DMS53 treated with DMSO at 0.1 percent for 48 hours (cell line): ENCODE data around the gene CHRNB4.
A peak's percentile ranks its signal among the peaks of the same experiment; 100 is the strongest.

Experiments
- DNase-seq: peaks from one replicate; lab custom pipeline; 2025; ENCODE audit not compliant: unreplicated experiment; lab: John Stamatoyannopoulos, UW

Gene CHRNB4

DNA sequence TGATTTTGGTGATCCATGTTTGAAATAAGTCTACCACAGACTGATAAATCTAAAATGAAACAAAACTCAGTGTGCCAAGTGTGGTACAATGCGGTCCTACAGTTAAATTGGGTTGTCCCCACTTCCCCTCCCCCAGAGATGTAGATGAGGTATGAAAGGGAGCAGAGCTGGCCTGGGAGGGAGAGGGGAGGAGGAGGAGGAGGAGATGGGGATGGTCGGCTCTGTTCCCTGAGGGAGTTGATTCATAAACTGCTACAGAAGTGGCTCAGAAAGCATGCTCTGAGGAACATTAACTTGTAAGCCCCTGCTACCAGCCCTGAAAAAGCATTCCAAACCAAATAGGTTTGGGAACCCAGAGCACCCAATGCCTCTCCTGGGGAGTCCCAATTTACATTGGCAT is 28.0 kb upstream of the CHRNB4 start:
- DNase-seq = no peak

DNA sequence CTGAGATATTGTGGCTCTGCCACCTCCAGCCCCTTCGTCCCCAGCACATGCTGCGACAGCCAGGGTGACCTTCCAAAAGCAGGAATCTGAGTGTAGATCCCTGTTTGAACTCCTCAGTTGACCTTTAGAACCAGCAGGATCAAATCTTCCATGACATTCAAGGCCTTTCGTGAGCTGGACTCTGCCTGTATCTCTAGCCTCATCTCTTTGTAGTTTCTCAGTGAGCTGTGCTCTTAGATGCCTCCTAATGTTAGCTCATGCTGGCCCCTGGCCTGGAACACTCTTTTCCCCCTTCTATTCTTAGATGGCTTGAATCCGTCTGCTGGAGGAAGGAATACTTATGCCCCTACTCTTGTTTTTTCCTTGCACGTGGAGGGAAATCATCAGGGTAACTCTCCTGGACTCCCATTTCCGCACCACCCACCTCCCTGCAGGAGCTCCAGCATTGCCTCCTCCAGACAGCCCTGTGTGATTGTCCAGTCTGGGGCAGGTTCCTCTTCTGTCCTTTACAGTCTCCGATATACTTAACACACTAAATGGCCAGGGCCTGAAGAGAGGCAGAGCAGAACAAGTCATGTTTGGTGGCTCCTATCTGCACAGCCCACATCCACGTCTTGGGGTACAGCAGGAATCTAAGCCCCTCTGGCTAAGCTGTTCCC is 26.7 kb upstream of the CHRNB4 start:
- no peak for DNase-seq

DNA sequence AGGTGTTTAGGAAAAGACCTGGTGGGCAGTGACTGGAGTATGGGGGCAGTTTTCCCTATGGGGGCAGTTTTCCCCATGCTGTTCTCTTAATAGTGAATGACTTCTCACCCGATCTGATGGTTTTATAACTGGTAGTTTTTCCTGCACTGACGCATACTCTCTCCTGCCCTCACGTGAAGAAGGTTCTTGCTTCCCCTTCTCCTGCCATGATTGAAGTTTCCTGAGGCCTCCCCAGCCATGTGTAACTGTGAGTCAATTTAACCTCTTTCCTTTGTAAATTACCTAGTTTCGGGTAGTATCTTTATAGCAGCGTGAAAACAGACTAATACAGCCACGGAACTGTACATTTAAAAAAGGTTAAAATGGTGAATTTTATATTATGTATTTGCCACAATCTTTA is 25.0 kb upstream of the CHRNB4 start:
- DNase-seq = no peak

DNA sequence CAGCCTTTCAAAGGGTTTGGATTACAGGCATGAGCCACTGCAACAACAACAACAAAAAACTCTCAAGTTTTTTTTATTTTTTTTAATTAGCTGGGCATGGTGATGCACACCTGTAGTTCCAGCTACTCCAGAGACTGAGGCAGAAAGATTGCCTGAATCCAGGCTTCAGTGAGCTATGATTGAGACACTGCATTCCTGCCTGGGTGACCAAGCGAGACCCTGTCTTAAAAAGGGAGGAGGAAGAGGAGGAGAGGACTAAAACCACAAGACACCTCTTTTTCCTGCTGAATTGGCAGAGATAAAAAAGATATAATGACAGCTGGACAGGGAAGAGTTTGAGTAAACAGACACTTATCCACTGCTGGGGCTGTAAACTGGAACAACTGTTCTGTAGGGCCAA is 22.7 kb upstream of the CHRNB4 start:
- DNase-seq = no peak

DNA sequence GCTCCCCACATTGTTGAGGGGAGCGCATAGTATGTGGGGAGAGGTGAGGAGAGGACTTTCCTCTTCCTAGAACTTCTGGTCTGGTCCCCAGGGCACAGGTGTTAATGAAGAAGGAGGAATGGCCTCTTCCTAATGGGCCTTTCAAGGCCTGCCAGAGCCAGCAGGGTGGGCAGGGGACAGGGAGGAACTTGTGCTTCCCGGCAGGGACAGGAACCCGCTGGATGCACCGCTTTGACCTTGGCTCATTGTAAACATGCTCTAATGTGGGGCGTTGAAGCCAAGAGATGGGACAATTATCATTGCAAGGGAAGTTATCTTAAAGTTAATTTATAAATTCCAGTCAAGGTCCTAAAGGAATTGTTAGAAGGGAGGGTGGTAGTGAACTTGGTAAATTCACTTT is 21.0 kb upstream of the CHRNB4 start:
- no peak for DNase-seq

DNA sequence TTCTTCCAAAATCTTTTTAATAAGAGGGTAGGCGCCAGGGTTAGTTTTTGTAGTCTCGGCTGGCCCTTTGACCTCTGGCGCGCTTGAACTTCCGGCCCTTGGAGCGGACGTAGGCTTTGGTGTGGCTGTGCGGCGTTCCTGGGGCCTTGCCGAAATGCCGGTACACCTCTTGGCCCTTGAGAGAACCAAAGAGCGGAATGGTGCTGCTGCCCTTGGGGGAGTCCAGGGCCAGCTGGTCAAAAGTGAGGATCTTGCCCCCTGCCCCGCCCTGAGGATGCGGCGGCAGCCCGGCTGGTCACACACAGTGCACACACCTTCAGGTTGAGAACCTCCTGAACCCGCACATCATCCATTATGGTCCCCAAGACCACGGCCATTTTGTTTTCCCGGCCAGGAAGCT is 20.0 kb upstream of the CHRNB4 start:
- no peak for DNase-seq

DNA sequence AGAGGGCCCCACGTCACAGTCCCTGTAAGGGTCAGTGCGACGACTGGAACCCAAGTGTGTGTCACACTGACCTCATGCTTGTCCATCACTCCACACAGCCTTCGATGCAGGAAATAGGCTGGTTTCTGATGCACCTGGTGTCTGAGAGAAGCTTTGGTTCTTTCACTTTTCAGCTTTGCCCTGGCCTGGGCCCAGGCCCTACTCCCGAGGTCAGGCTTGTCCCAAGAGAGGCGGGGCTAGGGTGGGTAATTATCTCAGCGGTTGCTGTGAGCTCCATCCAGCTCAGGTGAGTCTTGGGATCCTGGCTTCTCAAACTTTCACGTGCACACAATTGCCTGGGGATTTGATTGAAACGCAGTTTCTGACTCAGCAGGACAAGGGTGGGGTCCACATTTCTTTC is 19.6 kb upstream of the CHRNB4 start:
- no peak for DNase-seq

DNA sequence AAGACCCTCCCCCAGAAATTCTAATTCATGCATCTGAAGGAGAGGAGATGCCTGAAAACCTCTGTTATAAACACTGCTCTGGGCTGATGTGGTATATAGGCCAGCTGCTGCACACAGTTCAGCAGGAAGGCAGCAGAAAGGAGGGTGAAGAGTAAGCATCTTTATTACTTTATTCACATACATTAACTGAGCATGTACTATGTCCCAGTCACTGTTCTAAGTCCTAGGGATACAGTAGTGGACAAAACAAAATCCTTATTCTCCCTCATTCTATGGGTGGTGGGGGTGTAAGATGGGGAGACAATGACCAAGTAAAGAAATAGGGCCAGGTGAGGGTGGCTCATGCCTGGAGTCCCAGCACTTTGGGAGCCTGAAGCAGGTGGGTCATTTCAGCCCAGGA is 17.8 kb upstream of the CHRNB4 start:
- DNase-seq = no peak

DNA sequence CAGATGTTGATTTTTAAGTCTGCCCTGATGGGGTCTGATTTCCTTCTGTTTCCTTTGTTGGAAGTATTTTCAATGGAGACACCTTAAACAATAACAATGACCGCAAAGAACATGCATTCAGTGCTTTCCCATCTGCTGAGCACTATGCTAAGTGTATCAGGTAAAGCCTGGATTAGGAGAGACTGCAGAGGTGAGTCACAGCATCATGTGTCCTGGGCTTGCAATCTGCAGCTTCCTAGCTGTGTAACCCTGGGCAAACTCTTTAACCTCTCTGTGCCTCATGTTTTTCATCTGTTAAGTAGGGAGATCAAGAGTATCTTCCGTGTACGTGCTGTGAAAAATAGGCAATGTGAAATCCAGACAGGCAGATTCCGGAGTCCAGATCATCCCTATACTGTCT is 13.3 kb upstream of the CHRNB4 start:
- no peak for DNase-seq

DNA sequence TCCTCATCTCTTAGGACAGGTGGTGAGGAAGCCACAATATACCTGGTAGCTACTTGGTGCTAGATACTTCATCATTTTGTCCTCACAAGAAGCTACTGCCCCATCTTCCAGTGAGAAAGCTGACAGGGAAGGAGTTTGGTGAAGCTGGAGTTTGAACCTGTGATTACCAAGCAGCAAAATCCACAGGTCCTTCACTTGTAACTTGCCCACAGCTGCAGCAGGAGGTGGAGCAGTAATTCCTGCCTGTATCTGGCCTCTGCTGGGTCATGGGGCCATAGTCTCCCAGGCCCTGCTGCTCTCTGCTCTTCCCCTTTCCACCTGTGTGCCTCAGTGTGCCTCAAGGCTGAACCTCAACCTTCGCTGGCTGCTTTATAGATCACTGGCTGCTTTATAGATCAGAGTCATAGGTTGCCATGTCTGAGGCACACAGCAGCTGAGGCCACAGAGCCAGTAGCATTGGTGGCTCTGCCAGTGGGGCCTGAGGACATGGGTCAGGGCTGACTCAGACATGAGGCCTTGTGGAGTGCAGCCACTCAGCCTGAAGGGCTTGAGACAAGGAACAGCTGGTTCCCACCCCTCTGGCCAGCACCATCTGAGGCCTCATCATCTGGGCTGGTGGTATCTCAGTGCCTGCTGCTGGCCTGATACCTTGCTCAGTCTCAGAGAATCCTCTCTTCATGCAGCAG is 11.1 kb upstream of the CHRNB4 start:
- DNase-seq = no peak

DNA sequence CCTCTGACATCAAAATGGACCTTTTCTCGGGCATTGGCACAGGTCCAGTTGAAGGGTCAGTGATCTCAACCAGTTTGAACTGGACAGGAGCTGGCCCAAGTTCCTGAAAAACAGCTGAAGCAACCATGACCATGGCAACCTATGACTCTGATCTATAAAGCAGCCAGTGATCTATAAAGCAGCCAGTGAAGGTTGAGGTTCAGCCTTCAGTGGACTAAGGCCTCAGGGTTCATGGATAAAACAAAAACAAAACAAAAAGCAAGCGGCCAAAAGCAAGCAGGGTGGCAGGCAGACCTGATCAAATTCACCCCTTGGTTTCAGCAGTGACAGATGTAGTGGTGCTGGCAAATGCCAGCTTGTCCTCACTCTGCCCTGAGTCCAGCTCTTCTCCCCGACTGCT is 10.0 kb upstream of the CHRNB4 start:
- DNase-seq = no peak

DNA sequence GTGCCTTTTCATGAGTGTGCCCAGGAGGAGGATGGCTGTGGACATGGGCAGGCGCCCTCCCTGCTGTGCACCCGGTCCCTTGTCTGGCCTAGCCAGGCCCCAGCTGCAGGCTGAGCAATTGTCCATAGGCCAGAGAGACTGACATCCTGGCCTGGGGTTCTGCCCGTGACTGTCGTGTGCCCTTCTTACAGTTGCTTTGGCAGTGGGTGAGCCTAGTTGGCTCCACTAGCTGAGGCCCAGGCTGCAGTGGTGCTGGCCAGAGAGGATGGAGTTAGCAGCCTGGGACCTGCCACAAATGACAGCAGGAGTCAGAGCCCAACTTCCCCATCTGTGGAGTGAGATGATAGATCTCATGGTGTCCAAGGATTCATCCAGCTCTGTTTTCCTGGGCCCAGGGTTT is 9.0 kb upstream of the CHRNB4 start:
- DNase-seq = no peak

DNA sequence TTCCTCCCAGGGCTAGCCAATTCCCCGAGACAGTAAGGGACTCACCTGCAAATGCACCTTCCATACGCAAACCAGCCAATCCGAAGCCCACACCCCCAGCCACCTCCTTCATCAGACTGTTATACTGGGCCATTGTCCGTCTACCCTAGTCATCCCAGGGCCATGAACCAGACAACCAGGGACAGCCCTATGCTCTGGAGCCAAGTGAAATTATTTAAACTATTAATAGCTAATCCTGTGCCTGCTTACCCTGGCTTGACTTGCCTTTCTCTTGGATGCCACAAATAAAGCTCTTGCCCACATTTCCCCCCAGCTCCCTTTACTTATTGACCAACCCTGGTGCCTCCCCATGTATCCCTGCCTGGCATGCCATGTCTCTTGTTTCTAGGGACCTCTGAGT is 4.0 kb upstream of the CHRNB4 start:
- no peak for DNase-seq

DNA sequence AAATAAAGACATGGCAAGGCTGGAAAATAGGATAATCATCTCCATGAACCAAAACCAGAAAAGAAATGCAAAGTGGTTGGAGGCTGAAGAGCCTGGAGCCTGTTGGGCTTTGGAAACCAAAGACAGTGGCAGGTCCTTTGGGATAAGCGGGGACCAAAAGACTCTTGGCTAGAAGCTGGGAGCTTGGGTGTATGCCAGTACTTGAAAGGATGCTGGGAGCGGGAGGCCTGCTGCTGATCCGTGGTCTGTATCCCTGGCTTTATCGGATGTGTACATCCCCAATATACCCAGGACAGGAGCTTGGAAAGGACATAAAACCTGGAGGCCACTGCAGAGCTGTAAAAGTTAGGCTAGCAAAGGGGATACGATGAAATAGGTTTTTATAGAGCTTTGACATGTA is 1.3 kb upstream of the CHRNB4 start:
- no peak for DNase-seq

DNA sequence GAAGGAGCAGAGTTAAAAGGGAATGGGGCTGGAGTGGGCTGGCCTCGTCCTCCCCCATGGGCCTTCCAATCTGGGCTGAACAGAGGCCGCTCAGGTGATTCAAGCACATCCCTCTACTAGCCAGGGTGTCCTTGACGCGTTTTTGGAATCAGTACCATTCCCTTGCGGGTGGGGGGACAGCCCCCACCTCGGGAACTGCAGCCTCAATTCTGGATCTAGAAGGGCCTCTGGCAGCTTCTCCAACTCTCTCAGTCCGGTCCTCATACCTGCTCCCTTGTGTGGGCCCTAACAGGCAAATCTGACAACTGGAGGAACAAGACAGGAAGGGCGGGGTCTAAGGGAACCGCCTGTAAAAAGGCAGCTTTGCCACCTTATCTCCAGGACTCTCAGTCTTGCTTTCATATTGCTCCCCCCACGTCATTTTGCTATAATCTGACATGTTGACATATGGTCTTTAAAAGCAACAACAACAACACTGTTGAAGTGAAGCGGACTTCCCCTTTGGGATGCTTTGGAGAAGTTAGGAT is 802 bp upstream of the CHRNB4 start:
- DNase-seq = no peak

DNA sequence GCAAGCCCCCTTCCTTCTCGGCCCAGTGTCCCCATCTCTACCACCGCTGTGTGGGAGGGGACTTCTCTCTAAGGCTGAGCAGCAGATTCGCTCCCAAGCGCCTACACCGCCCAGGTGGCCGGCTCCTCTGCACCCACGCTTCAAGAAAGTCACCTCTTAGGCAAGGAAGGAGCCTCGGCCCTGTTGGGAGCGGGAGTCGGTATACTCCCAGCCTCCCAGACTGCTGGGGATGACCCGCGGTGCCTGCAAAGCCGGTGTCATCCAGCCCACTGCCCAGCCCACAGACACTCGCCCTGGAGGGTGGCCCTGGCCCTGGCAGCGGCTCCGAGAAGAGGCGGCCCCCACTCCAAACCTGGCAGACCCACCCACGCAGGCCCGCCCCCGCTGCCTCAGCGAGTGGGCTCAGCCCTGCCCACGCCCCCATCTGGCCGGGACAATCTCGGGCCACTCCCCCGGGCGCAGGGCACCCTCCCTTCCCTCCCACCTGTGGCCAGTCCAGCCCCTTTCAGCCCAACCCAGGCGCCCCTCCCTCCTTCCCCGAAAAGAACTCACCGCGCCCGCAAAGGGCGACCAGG is 396 bp downstream of the CHRNB4 start:
- DNase-seq = no peak

DNA sequence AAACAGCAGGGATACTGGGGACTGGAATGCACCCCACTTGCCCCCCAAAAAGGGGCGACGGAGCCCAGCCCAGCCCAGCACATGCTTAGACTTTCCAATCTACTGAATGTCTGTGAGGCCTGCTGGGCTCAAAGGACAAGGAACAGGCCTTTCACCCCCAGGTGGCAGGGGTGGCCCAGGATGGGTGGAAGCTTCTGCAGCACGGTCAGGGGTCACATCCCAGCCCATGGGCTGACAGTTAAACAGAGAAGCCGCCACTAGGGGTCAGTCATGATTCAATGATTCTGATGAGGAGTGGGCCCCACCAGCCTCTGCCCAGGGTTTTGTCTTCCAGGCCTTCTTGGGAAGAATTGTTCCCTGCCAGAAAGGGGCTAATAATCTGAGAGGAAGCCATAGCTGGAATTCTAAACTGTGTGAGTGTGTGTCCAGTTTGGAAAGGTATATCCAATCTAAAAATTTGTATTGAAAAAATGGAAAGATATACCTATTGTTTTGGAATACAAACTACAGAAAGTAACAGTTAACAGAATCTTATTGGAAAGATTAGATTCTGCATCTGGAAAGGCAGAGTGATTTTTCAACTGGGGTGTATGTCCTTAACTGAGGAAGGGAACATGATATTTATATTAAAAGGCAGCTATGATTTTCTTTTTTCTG is 2.2 kb downstream of the CHRNB4 start:
- peak; percentile 37 for DNase-seq

DNA sequence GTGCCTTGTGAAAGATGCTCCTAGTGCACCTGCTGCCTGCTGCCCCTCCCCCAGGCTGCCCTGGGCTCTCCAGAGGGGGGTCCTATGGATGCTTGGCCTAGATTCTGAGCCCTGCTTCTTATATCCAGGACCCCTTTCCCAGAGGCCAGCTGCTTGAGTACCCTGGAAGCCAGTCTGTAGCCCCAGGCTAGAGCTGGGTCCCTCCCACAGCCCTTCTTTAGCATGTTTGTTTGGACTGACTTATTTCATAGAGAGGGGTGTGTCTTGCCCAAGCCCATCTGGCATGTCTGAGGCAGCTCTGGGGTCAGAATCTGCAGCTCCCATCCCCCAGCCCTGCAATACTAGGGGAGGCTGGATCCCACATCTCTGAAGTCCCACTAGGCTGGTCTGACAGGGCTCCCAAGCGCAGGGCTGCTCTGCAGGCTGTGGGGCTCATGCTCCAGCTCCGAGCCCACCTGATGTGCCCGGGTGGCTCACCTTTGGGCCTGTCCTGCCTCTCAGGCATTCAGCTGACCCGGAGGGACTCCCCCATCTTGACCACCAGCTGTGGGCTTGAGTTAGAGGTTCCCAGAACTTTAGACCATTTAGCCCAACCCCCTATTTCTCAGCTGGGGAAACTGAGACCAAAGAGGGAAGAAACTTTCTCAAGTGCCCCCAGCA is 3.1 kb downstream of the CHRNB4 start:
- DNase-seq = no peak

DNA sequence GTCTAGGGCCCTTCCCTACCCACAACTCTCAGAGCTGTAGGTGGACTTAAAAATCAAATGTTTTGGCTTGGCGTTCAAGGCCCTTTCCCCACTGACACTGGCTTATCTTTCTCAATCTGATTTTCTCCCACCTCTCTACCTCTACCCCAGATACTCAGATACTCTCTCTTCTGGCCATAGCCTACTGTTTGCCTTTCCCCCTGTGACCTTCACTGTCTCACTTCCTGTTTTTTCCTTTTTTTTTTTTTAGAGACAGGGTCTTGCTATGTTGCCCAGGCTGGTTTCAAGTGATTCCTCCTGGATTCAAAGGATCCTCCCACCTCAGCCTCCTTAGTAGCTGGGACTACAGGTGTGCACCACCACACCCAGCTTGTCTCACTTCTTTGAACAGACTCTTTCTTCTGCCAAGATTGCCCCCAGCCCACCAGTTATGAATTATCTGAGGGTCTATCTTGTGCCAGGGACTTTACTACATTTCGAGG is 4.6 kb downstream of the CHRNB4 start:
- DNase-seq = no peak

DNA sequence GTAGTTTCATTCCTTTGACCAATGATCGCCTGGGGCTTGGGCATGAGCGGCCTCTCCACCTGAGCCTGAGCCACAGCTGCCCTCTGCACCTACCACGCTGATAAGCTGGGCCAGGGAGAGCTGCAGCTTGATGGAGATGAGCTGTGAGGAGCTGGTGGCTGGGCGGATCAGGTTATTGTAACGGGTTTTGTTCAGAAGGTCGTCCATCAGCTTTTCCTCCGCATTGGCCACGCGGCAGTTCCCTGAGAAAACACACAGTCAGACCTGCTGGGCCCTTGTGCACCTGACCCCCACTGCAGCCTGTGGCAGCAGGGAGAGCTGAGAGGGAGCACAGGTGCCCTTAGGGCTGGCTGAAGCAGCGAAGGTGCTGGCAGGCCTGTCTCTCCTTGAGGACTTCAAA is 5.7 kb downstream of the CHRNB4 start:
- DNase-seq = no peak
